ENCODE results near the gene ATP6V0E1. TPM values are rescaled to one million over a fixed set of nuclear protein-coding genes. Genes with fewer than 3 reads are reported as not detected.
A peak's percentile ranks its signal among the peaks of the same experiment; 100 is the strongest.

The ATP6V0E1 gene
- total RNA-seq, 1 experiment from 2014 or later, result 332 TPM

DNA sequence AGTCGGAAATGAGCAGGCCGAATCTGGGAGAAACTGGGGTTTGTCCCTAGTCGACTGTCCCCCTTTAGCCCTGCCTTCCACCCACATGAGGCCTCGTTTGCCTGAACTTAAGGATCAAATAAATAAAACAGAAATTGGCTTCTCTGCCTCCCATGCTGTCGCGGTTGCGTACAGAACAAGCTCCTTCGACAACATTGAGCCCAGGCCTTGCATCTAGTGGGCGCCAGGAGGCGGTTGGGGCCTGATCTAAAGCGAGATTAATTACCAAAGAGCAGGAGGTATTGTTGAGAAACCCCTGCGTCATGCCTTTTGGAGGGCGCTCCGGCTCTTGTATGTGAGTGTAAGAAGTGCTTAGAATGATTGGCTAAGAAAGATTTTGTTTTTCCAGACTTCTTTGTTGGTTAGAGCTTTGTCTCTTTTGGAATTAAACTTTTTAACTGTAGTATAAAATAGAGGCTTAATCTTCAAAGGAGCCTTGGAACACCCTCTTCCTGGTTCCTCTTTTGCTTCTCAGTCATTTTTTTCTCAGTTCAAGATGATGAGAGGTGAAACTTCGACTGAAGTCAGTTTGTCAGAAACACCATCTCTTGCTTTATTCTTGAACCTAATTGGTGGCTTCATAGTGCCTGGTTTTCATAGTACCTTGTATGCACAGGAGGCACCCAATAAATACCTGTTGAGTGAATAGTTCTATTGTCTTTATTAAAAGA lies 828 bp downstream of the ATP6V0E1 start:
- Histone ChIP-seq H3K27ac (ENCODE audit: low read length) (peak overlapping the region; percentile 92), H3K4me3 (ENCODE audit: low read depth in 2 of 2, low read length in 2 of 2) (peak overlapping the region; percentile 82 to 99), H3K36me3 (ENCODE audit: control insufficient read depth, insufficient read depth, low read length) (no peaks in the 10 kb centered on the region; the same call in 1 of the 2 replicates), H3K9me3 (ENCODE audit: control insufficient read depth, insufficient read depth, low read depth, low read length) (no peaks in the 10 kb centered on the region), H3K4me1 (ENCODE audit: control insufficient read depth, insufficient read depth, low read length) (peaks cover 9% of the 10 kb centered on the region), H3K27me3 (ENCODE audit: control insufficient read depth, insufficient read depth, low read length) (no peaks in the 10 kb centered on the region)
- peak; percentile 67 for ATAC-seq
- ChIA-PET POLR2A (no interaction called here), CTCF (interaction anchor here (0.9 to 1.6 kb wide), 2 partner anchors 73 to 1333 kb away, joined by 3 to 5 read pairs; no protein-coding TSS in a partner anchor)
- TF ChIP-seq SIN3A (IDR thresholded peaks at IDR 0.05; ENCODE audit: borderline replicate concordance, insufficient read depth, low read depth, low read length), result no peak
- peak; percentile 18; the same call in 1 of the 2 replicates for TF ChIP-seq TCF7L2 (IDR thresholded peaks at IDR 0.05; ENCODE audit: low read depth, low read length)
- in situ Hi-C loops (cut with HindIII; ENCODE audit: low pct_unique_long_range_greater_than_20kb, low sequenced_read_pairs) (no loop called here), intact Hi-C loops (cut with micrococcal nuclease; ENCODE audit: unreplicated experiment) (loop anchor here (5.0 to 10.0 kb wide), 2 partner anchors 70 to 158 kb away; partner anchors contain the start of genes BNIP1 and CREBRF)
- peak; percentile 43 for DNase-seq (ENCODE audit: low read depth, low spot score)
- BruUV-seq (replicated peaks), result no TSS peak

GRCh38 chr5:172985596-172985995 lies 2.0 kb downstream of the ATP6V0E1 start:
- in situ Hi-C loops (cut with HindIII; ENCODE audit: low pct_unique_long_range_greater_than_20kb, low sequenced_read_pairs) (no loop called here), intact Hi-C loops (cut with micrococcal nuclease; ENCODE audit: unreplicated experiment) (loop anchor here (10.0 kb wide), 1 partner anchor 69 kb away; the partner anchor contains the start of gene CREBRF)
- H3K4me3 ChIP-seq (ENCODE audit: low read depth in 2 of 2, low read length in 2 of 2), result peak overlapping the region; percentile 82 to 99; a peak in 3 of 4 replicates
- ChIA-PET POLR2A (interaction anchor here (0.6 kb wide), 1 partner anchor 171 kb away, joined by 3 read pairs; no protein-coding TSS in a partner anchor), CTCF (interaction anchor here (0.6 kb wide), 1 partner anchor 352 kb away, joined by 3 read pairs; no protein-coding TSS in a partner anchor)
- H3K27ac ChIP-seq (ENCODE audit: low read length), result peak overlapping the region; percentile 35
- no peaks in the 10 kb centered on the region for H3K9me3 ChIP-seq (ENCODE audit: control insufficient read depth, insufficient read depth, low read depth, low read length)
- no TSS peak for BruUV-seq (replicated peaks)
- no peak for ATAC-seq
- H3K4me1 ChIP-seq (ENCODE audit: control insufficient read depth, insufficient read depth, low read length), result peaks cover 9% of the 10 kb centered on the region
- H3K27me3 ChIP-seq (ENCODE audit: control insufficient read depth, insufficient read depth, low read length), result no peaks in the 10 kb centered on the region
- H3K36me3 ChIP-seq (ENCODE audit: control insufficient read depth, insufficient read depth, low read length), result no peaks in the 10 kb centered on the region; the same call in 1 of the 2 replicates
- TF ChIP-seq REST (IDR thresholded peaks at IDR 0.05; ENCODE audit: insufficient read depth in 1 of 2, low read depth in 2 of 2, low read length in 1 of 2) (no peak), POLR2AphosphoS5 (IDR thresholded peaks at IDR 0.05; ENCODE audit: low read depth, low read length) (no peak), SIN3A (IDR thresholded peaks at IDR 0.05; ENCODE audit: borderline replicate concordance, insufficient read depth, low read depth, low read length) (no peak), TCF7L2 (IDR thresholded peaks at IDR 0.05; ENCODE audit: low read depth, low read length) (no peak), CTCF (IDR thresholded peaks at IDR 0.05) (no peak)
- no peak for DNase-seq (ENCODE audit: low read depth, low spot score)
